HTERT RPE-1 (cell line): ENCODE measurements around the gene VPS54.
"Not testable (repeated sequence)": the region's sequence is repeated elsewhere in the genome, so short reads cannot be mapped to it uniquely, and the experiment has no call there.

Source experiments
- in situ Hi-C: fragments of 300-500 bp; cut with MboI; formaldehyde crosslinking; loops from 4 replicates; pipeline ENCODE4 v1.14.3; 2020; ENCODE audit warnings: low sequenced_read_pairs

The VPS54 gene

DNA sequence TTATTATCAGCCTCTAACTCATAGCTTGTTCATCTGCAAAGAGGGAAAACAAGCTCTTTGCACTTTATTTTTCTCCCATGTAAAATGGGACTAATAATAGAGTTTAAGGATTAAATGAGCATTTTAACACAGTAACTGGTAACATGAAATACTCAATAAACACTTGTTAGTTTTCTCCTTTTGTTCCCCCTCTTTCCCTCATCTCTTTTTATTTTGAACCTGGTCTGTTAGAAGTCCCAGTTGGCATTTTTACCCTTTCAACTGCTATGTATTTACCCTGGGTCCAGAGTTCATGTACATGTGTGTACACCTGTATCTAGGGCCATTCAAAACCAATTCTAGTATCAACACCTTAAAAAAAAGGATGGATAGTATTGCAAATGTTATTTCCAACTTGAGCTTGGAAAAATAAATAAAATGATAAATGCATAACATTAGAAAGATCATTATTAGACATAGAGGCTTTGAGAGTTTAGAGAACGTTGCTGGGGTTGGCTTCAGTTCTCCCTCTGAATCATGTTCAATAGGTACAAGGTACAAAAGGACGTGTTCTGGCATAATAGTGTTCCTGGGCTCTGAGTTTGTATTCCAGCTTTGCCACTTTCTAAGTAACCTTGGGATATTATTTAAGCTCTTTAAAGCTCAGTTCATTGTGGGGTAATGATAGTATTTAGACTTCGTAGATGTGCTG lies 5.2 kb upstream of the VPS54 start:
- in situ Hi-C loops, result no loop called here

DNA sequence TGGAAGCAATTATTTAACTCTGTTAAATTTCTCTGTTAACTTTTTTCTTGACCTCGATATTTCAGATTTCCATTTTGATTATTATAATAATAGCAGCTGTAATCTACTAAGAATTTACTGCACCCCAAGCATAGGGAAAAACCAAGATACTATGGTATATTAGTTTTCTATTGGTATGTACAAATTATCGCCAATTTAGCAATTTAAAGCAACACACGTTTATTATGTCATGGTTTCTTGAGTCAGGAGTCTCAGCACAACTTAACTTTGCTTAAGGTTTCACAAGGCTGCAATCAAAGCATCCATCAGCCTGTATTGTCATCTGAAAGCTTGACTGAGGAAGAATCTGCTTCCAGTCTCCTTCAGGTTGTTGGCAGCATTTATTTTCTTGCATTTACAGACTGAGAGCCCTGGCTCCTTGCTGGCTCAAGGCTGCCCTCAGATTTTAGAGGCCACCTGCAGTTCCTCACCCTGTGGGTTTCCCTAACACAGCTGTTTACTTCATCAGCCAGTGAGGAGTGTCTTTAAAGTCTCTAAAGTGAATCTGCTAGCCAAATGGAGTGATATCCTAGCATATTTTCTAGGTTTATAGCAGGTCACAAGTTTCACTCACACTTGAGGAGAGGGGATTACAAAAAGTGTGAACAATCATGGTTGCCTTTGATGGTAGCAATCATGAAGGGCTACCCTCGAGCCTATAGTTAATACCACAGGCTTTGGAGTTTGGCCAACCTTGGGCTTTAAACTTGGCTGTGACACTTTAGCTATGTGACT lies 4.4 kb upstream of the VPS54 start:
- in situ Hi-C loops, result no loop called here

DNA sequence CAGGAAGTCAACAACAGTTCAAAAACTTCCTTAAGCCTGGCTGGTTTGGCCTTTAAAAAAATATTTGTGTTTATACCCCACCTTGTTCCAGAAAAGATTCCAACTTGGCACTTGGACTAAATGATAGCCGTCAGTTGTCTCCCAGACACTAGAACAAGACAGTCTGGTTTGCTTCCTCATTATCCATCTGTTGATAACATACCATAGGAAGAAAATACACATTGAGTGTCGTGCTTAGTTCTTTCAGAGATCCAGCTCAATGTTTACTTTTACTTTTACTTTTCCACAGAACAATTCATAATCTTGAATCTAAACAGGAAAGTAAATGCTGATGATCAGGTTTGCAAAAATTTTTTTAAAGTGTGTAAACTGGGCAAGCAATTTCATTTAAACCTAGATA lies 2.4 kb upstream of the VPS54 start:
- in situ Hi-C loops, result no loop called here

DNA sequence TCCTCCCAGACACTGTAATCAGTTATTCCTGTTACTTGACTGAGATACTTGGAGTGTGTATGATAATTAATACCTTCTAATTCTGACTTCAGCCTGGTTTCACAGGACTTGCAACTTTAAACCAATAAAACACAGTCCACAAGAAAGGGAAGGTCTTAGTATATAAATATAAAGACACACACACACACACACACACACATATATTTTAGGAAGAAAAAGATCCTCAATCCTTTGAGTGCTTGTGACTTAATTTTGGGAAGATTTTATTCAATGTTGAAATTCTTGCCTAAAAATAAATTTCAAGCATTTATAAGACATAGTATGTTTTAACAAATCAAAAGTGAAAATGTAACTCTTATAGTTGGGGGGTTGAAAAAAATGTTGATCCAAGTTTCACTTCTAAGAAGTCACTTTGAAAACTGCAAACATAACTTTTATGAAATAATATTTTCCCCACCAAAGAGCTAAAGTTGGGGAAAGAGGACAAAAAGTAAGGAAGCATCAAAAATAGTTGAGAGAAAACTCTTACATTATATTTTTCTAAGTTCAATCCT lies 824 bp upstream of the VPS54 start:
- in situ Hi-C loops, result no loop called here

DNA sequence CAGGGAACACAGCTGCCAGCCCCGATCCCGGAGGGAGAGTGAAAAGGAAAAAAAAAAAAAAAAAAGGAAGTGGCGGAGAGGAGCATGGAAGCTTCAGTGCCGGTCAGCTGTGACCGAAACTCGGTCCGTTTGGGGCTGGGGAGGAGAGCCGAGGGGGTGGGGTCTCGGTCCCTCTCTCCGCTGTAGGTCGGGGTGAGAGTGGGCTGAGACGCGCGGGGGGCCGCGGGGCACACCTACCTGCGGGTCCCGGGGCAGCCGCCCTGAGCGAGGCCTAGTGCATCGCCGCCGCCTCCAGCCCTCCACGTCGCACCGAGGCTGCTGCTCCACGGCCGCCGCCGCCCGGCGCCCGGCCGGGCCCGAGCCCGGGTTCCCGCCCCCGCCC lies 536 bp downstream of the VPS54 start:
- in situ Hi-C loops, result no loop called here

DNA sequence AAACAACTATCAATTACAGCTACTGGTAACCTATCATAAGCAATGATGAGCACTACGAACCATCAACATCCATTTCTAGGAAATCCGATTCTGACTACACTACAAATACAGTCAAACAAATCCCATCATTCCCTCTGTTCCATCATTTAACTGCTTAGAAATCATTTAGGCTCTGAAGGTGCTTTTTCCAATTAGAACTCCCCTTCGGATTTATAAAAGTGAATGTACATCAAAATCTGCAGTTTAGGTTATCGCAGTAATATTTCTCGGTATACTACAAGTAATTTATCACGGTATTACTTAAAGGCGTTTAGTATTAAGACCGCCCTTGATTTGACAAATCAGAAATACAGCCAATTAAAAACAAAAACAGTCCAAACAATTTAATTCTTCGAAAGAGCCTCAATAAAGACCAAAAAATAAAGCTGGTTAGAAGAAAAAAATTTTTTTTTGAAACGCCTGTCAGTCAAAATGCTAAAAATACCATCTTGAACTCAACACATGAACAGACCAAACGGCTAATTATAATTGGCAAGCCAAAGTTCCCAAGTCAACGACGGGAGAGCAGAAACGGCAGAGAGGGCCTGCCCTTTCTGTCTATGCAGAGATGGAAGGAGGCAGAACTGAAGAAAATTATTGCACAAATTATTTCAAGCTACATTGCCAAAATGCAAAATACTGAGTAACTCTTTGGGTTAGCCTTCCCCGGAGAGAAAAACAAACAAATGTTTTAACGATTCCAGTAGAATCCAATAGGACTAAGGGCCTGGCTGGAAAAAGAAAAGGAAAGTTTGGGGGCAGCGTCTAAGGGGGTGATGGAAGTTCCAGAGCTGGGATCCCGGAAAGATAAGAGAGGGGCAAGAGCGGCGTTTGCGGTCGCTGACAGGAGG lies 1.2 kb downstream of the VPS54 start:
- in situ Hi-C loops, result no loop called here

DNA sequence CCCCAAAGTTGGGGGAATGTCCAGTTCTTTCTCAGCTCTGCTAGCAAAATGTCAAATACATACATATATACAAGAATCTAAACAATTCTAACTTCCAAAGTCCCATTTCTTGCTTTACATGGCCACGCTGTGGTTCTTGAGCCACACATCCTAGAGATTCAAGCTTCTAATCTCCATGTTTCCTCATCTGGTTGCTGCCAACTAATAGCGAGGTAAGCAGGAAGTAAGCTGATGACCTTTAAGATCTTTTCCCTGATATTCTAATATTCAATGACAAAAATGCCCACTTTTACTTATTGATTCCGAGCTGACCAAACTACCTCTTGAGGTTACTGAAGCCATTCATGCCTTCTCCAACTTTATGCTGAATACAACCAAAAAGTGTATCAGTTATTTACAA lies 3.3 kb downstream of the VPS54 start:
- in situ Hi-C loops, result no loop called here

DNA sequence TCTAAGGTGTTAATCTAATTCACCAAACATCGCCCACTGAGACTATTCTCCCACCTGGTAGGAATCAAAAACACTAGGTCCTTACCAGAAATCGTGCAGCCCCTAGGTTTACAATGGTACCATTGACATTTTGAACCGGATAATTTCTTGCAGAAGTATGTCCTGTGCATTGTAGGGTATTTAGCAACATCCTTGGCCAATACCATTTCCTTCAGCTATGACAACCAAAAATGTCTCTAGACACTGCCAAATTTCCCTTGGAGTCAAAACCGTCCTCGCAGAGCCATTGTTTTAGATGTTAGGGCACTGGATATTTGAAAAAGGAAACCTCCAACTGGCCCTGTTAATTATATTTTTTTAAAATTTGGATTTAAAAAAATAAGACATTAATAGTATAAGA lies 3.8 kb downstream of the VPS54 start:
- in situ Hi-C loops, result no loop called here

DNA sequence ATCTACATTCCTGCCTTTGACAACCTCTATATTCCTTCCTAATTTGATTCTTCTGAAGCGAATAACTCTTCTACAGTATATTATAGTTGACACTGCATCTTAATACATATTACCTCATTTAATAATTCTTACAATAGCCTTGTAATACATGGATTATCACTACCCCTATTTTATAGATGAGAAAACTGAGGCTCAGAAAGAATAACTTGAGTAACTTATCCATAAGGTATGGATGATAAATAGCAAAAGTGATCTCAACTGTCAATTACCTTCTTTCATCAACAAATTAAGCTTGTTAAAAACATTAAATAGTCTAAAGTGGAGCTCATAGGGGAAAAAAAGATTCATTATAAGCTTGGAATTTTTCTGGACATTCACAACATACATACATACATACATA lies 4.6 kb downstream of the VPS54 start:
- in situ Hi-C loops, result no loop called here

DNA sequence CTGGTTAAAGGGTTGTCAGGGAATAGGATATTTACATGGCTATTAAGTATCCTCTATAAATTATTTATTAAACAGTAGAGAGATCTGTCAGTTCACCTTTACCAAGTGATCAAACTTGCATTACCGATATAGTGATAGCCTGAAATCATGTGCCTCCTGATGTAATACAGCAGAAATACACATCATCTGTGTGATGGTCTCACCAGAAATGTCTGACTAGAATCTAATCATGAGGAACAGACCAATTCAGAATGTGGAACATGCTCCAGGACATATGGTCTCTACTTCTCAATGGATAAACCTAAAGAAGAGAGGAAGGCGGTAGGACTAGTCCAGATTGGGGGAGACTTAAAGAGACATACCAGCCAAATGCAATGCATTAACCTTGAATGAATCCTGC lies 6.2 kb downstream of the VPS54 start:
- in situ Hi-C loops, result no loop called here

DNA sequence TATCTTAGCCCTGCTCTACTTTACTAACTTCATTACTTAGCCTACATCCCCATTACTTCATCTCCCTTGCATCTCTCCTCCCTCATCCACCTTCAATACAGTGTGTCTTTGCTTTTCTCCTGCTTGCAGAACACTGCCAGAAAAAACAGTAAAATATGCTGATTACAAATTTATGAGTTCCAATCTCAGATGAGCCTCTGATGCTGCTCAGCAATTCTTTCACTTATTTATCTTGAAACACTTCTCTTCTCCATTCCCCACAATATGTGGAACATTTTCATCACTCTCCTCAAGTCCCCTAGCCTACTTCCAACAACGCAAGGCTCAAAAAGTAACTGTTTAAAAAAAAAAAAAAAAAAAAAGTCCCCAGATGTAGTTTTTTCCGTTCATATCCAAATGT lies 7.1 kb downstream of the VPS54 start:
- in situ Hi-C loops, result no loop called here

DNA sequence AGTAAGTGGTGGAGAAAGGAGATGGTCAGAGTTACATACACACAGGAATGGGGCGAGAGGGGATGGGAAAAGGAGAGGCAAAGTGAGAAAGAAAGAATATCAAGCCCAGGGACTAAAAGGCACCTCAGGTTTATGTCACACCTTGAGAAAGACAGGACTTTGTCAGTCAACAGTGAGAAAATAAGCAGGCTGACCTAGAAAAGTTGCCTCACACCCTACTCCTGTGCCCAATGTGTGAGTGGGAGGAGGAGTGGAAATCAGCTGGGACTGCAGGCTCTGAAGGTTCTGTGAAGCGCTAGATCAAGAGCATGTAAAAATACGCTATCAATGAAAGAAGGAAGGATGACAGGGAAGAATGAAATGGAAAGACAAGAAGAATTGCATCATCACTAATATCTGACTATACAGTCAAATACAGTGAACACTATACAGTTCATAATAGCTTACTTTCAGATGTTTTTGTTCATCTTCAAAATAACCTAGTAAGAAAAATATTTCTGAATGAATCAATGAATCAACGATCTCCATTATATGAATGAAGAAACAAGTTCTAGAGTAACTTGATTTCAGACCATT lies 10.7 kb downstream of the VPS54 start:
- in situ Hi-C loops, result no loop called here

DNA sequence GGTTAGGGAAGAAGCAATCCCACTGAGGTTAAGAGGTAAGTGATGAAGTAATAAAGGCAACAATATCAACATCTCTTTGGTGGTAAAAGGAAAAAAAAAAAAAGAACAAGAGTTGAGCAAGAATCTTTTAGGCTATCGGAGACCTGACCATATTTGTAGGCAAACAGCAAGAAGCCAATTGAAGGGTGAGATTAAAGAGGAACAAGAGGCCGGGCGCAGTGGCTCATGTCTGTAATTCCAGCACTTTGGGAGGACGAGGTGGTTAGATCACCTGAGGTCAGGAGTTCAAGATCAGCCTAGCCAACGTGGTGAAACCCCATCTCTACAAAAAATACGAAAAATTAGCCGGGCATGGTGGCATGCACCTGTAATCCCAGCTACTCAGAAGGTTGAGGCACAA lies 11.3 kb downstream of the VPS54 start:
- in situ Hi-C loops, result no loop called here

DNA sequence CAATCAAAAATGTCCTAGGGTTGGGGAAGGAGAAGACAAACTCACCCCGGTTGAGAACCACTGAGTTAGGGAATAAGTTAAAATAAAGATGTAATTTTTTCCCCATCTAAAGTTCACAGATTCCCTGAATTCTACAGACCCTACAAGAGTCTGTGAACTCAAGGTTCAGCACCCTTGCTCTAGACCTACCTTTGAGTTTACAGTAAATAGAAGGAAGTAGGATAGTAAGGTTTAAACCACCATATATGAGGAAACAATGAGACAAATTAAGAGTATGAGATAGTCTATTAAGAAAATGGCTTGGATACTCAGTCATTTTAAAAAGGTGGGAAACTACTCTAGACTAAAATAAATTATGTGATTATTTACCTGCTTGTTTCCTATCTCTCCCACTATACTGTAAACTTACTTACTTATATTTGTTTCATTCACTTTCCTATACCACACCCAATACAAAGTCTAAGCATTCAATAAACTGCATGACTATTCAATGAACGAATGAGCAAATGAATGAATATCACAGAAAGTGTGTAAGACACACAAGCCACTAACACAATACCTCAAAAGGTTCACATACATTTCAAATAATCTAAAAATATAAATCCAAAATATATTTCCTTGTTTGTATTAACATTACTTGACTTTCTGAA lies 13.4 kb downstream of the VPS54 start:
- in situ Hi-C loops, result no loop called here

DNA sequence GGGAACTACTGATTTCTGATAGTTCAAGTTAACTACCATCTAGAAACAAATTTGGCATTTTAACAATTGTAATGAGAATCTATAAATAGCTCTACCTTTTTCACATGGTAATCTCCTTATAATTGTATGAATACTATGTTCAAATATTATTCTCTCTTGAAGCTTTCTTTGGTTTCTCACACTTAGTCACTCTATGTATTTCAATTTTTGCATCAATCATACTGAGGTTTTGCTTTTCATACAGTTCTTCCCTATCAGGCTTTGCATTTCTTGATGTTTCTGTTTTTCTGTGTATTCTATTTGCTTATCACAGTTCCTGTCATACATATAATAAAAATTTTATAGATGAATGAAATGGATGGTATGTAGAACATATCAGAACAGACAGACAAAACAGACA lies 16.0 kb downstream of the VPS54 start:
- in situ Hi-C loops, result no loop called here

DNA sequence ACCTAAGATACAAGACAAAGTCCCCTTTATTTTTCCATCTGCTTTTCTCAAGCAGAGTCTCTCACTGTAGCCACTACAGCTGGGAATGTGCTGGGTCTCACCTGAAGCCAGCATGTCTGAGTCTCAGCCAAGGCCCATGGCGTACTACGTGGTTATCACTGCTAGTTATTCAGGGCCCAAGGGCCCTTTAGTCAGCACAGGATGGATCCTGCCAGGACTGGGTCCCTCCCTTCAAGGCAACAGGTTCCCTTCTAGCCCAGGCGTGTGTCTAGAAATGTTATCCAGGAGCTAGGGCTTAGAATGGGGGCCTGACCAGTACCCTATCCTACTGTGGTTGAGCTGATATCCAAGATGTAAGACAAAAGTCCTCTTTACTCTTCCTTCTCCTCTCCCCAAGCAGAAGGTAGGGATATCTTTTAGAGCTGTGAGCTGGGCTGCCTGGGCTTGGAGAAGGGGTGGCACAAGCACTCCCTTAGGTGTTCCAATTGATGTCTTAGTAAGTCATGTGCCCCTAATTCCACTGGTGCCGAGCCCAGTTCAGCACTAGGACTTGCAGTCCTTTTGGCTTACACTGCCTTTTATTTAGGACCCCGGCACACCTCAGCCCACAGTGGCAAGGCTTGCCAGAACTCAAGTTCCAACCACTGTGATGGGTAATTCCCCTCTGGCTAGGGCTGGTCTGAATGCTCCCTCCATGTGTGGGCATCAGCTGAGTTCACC lies 17.7 kb downstream of the VPS54 start:
- in situ Hi-C loops, result no loop called here

DNA sequence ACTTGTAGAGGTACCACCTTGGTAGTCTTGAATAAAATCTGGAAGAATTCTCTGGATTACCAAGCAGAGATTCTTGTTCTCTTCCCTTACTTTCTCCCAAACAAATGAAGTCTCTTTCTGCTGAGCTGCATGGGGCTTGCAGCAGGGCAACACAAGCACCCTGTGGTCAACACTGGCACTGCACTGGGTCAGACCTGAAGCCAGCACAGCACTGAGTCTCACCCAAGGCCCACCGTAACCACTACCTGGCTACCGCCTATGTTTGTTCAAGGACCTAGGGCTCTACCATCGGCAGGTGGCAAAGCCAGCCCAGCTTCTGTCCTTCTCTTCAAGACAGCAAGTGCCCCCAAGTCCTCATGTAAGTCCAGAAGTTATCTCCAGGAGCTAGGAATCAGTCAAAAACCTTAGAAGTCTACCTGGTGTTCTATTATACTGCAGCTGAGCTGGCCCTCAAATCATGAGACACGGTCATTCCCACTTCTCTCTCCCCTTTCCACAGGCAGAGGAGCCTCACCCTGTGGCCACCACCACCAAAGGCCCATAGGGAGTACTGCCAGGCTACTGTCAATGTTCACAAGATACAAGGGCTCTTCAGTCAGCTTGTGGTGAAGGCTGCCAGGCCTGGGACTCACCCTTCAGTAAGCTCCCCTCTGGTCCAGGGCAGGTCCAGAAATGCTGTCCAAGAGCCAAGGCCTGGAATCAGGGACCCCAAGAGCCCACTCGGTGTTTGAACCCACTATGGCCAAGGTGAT lies 18.4 kb downstream of the VPS54 start:
- in situ Hi-C loops, result no loop called here

DNA sequence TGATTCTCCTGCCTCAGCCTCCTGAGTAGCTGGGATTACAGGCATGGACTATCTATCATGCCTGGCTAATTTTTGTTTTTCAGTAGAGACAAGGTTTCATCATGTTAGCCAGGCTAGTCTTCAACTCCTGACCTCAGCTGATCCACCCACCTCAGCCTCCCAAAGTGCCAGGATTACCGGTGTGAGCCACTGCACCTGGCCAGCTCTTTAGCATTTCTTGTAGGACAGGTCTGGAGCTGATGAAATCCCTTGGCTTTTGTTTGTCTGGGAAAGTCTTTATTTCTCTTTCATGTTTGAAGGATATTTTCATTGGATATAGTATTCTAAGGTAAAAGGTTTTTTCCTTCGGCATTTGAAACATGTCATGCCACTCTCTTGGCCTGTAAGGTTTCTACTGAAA lies 20.2 kb downstream of the VPS54 start:
- in situ Hi-C loops, result no loop called here

DNA sequence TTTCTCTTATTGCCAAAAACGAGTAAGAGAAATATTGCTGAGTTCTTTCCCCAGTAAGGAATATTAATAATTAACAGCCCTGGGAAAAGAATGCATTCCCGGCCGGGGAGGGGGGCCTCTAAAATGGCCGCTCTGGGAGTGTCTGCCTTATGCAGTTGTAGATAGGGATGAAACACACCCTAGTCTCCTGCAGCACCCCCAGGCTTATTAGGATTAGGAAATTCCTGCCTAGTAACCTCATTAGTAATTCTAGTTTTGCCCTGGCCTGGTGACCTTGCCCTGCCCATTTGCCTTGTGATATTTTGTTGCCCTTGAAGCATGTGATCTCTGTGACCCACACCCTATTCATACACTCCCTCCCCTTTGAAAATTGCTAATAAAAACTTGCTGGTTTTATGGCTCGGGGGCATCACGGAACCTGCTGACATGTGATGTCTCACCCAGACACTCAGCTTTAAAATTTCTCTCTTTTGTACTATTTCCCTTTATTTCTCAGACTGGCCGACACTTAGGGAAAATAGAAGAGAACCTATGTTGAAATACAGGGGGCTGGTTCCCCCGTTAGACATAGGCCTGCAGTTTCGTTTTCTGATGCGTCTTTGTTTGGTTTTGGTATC lies 22.5 kb downstream of the VPS54 start:
- in situ Hi-C loops, result not testable (repeated sequence)
